Common myeloid progenitor, CD34-positive (primary cell): ENCODE data around the gene FADS1.

ENCODE experiments used
- CTCF ChIA-PET: fragments of 350-600 bp; sonication (Branson Sonifier 250); formaldehyde crosslinking; loops from one replicate; lab custom pipeline; 2021; ENCODE audit warnings: antibody characterized with exemption; lab: Charles Lee
- POLR2A ChIA-PET: fragments of 350-600 bp; sonication (Branson Sonifier 250); formaldehyde crosslinking; loops from one replicate; lab custom pipeline; 2021; ENCODE audit warnings: antibody characterized with exemption; lab: Charles Lee
- DNase-seq, 3 donors: peaks; one replicate each; pipeline versions ENCODE4 v3.0.0 to v3.0.0-alpha.2; 2013
- H3K27ac ChIP-seq, 2 experiments: 1 replicate in 1 of 2; 2 replicates in 1 of 2; pipeline ENCODE4 v1.7.0; 2013; ENCODE audit warnings: inconsistent platforms in 2 of 2, low read length in 2 of 2, mild to moderate bottlenecking in 2 of 2, low read depth in 1 of 2, moderate library complexity in 1 of 2; ENCODE audit not compliant: severe bottlenecking in 2 of 2, insufficient read depth in 1 of 2, poor library complexity in 1 of 2
- H3K27me3 ChIP-seq, 5 experiments: replicated peaks in 2 of 5; 1 replicate in 3 of 5; 2 replicates in 2 of 5; pipeline versions ENCODE4 v1.6.1 to v1.7.0; 2013; ENCODE audit warnings: low read length in 4 of 5, mild to moderate bottlenecking in 2 of 5, moderate library complexity in 2 of 5, inconsistent platforms in 1 of 5; ENCODE audit not compliant: insufficient read depth in 5 of 5, control insufficient read depth in 4 of 5
- H3K36me3 ChIP-seq, 4 experiments: 1 replicate in 2 of 4; 2 replicates in 2 of 4; pipeline versions ENCODE4 v1.6.1 to v1.7.0; 2013; ENCODE audit warnings: low read length in 3 of 4, control low read depth in 1 of 4, mild to moderate bottlenecking in 1 of 4; ENCODE audit not compliant: control insufficient read depth in 4 of 4, insufficient read depth in 4 of 4
- H3K4me1 ChIP-seq, 4 experiments: 1 replicate in 3 of 4; 2 replicates in 1 of 4; pipeline versions ENCODE4 v1.6.1 to v1.7.1; 2013; ENCODE audit warnings: low read length in 3 of 4, mild to moderate bottlenecking in 3 of 4, control low read depth in 1 of 4, inconsistent platforms in 1 of 4, moderate library complexity in 1 of 4; ENCODE audit not compliant: control insufficient read depth in 4 of 4, insufficient read depth in 4 of 4; ENCODE audit errors: control extremely low read depth in 1 of 4
- H3K4me3 ChIP-seq, 7 experiments: 1 replicate in 4 of 7; 2 replicates in 3 of 7; pipeline versions ENCODE4 v1.5.1 to v1.7.0; 2013; ENCODE audit warnings: mild to moderate bottlenecking in 7 of 7, low read length in 6 of 7, moderate library complexity in 6 of 7, inconsistent platforms in 2 of 7, low read depth in 2 of 7, control low read depth in 1 of 7; ENCODE audit not compliant: insufficient read depth in 4 of 7, control insufficient read depth in 1 of 7; ENCODE audit errors: extremely low read depth in 1 of 7
- H3K9me3 ChIP-seq, 5 experiments: 1 replicate in 4 of 5; 2 replicates in 1 of 5; pipeline versions ENCODE4 v1.6.1 to v1.7.1; 2013; ENCODE audit warnings: low read length in 4 of 5, mild to moderate bottlenecking in 2 of 5, inconsistent platforms in 1 of 5, low read depth in 1 of 5, moderate library complexity in 1 of 5; ENCODE audit not compliant: control insufficient read depth in 4 of 5, insufficient read depth in 2 of 5; ENCODE audit errors: control extremely low read depth in 1 of 5
- WGBS: methylation state at CpG from one replicate; pipeline ENCODE4 v1.1.5; 2013; ENCODE audit not compliant: insufficient coverage; 5-methylcytosine and 5-hydroxymethylcytosine counted together

FADS1 gene

GRCh38 chr11:61814958-61815789 lies 1.6 kb downstream of the FADS1 start:
- H3K4me1 ChIP-seq: peaks cover 3 to 31% (median 25%) of the 10 kb centered on the region in 4 experiments
- peak overlapping the region; percentile 58 to 91 for H3K27ac ChIP-seq
- 0% methylated on average over 56 of the region's 66 CpGs for WGBS
- ChIA-PET POLR2A (interaction anchor here (0.6 to 4.9 kb wide), 5 partner anchors 13 to 31 kb away, joined by 3 to 40 read pairs (median 5); partner anchors contain the start of gene FADS2), CTCF (interaction anchor here (0.5 to 12.4 kb wide), 11 partner anchors 13 to 734 kb away, joined by 3 to 218 read pairs (median 4); partner anchors contain the start of genes FADS2, FEN1 and TMEM258)
- peak; percentile 54 to 71 (median 65) for DNase-seq
- no peaks in the 10 kb centered on the region for H3K27me3 ChIP-seq
- peaks cover 7 to 40% (median 26%) of the 10 kb centered on the region in 4 experiments for H3K36me3 ChIP-seq
- peak overlapping the region; percentile 79 to 97 (median 93) for H3K4me3 ChIP-seq
- no peaks in the 10 kb centered on the region for H3K9me3 ChIP-seq

- Histone ChIP-seq H3K36me3 (peaks cover 13 to 47% (median 33%) of the 10 kb centered on the region in 4 experiments), H3K9me3 (no peaks in the 10 kb centered on the region), H3K4me1 (peaks cover 3 to 31% (median 25%) of the 10 kb centered on the region in 4 experiments), H3K27ac (peak overlapping the region; percentile 58 to 76), H3K4me3 (peak overlapping the region; percentile 79 to 97 (median 93)), H3K27me3 (no peaks in the 10 kb centered on the region)
- 76% methylated on average over 16 of the region's 16 CpGs for WGBS
- ChIA-PET CTCF (interaction anchor here (0.9 to 12.4 kb wide), 7 partner anchors 13 to 293 kb away, joined by 3 to 218 read pairs (median 6); partner anchors contain the start of genes FADS2, FEN1 and TMEM258), POLR2A (interaction anchor here (0.6 to 4.9 kb wide), 6 partner anchors 14 to 56 kb away, joined by 3 to 40 read pairs (median 4); partner anchors contain the start of gene FADS2)
- DNase-seq: peak; percentile 53 to 84 (median 81)
Observed at GRCh38 chr11:61814247-61814957, 2.4 kb downstream of the FADS1 start.

GRCh38 chr11:61812736-61813411 lies 3.9 kb downstream of the FADS1 start:
- 92% methylated on average over 3 of the region's 4 CpGs for WGBS
- no peak for DNase-seq
- ChIA-PET POLR2A (no interaction called here), CTCF (interaction anchor here (1.1 to 12.4 kb wide), 5 partner anchors 9 to 29 kb away, joined by 3 to 218 read pairs (median 3); partner anchors contain the start of genes FADS2, FEN1 and TMEM258)
- H3K27ac ChIP-seq: no peak overlapping the region
- H3K4me1 ChIP-seq: peaks cover 3 to 31% (median 24%) of the 10 kb centered on the region in 4 experiments
- no peaks in the 10 kb centered on the region for H3K9me3 ChIP-seq
- H3K36me3 ChIP-seq: peaks cover 17 to 63% (median 42%) of the 10 kb centered on the region in 4 experiments
- H3K4me3 ChIP-seq: no peak overlapping the region
- H3K27me3 ChIP-seq: no peaks in the 10 kb centered on the region

GRCh38 chr11:61811831-61812230 lies 5.0 kb downstream of the FADS1 start:
- 97% methylated on average over 5 of the region's 5 CpGs for WGBS
- no peak overlapping the region for H3K27ac ChIP-seq
- no peak for DNase-seq
- POLR2A ChIA-PET: interaction anchor here (0.8 kb wide), 1 partner anchor 15 kb away, joined by 3 read pairs; no protein-coding TSS in a partner anchor
- no peak overlapping the region for H3K4me3 ChIP-seq
- CTCF ChIA-PET: interaction anchor here (1.2 to 12.4 kb wide), 3 partner anchors 13 to 20 kb away, joined by 3 to 218 read pairs (median 3); partner anchors contain the start of genes FEN1 and TMEM258
- no peaks in the 10 kb centered on the region for H3K9me3 ChIP-seq
- H3K36me3 ChIP-seq: peaks cover 17 to 71% (median 49%) of the 10 kb centered on the region in 4 experiments
- peaks cover 0 to 23% (median 17%) of the 10 kb centered on the region in 4 experiments for H3K4me1 ChIP-seq
- no peaks in the 10 kb centered on the region for H3K27me3 ChIP-seq

- no peak for DNase-seq
- H3K4me3 ChIP-seq: no peak overlapping the region
- WGBS: 96% methylated on average over 7 of the region's 8 CpGs
- peaks cover 0 to 14% (median 11%) of the 10 kb centered on the region in 4 experiments for H3K4me1 ChIP-seq
- ChIA-PET POLR2A (no interaction called here), CTCF (interaction anchor here (1.7 to 12.4 kb wide), 2 partner anchors 12 to 21 kb away, joined by 3 to 218 read pairs; partner anchors contain the start of genes FEN1 and TMEM258)
- H3K27me3 ChIP-seq: no peaks in the 10 kb centered on the region
- H3K9me3 ChIP-seq: no peaks in the 10 kb centered on the region
- H3K36me3 ChIP-seq: peaks cover 17 to 79% (median 55%) of the 10 kb centered on the region in 4 experiments
- no peak overlapping the region for H3K27ac ChIP-seq
Observed at GRCh38 chr11:61810671-61811175, 6.1 kb downstream of the FADS1 start.

- Histone ChIP-seq H3K4me1 (no peaks in the 10 kb centered on the region), H3K9me3 (no peaks in the 10 kb centered on the region), H3K4me3 (no peak overlapping the region), H3K36me3 (peaks cover 21 to 95% (median 75%) of the 10 kb centered on the region in 4 experiments), H3K27ac (no peak overlapping the region), H3K27me3 (no peaks in the 10 kb centered on the region)
- CTCF ChIA-PET: interaction anchor here (1.5 to 19.2 kb wide), 4 partner anchors 9 to 64 kb away, joined by 5 to 218 read pairs (median 32); partner anchors contain the start of genes FADS1, FADS2, FEN1 and TMEM258
- no peak for DNase-seq
- POLR2A ChIA-PET: no interaction called here
- WGBS: 96% methylated on average over 3 of the region's 5 CpGs
Observed at GRCh38 chr11:61806785-61807184, 10.0 kb downstream of the FADS1 start.
